GM23338 (cell line): ENCODE measurements around the gene TBCD. TPM values are rescaled to one million over a fixed set of nuclear protein-coding genes. Genes with fewer than 3 reads are reported as not detected.

Experiments used
- ATAC-seq: fragments of 200-7000 bp; cut with Tn5 transposase; 3 replicates; pipeline ENCODE4 v1.9.1; 2020
- DNase-seq: peaks from one replicate; pipeline ENCODE4 v3.0.0-alpha.2; 2015; ENCODE audit warnings: low spot score
- H2AFZ ChIP-seq: fragments of 200-600 bp; sonication (generic); 2 replicates; pipeline ENCODE4 v1.8.0; 2016; ENCODE audit warnings: antibody characterized with exemption, mild to moderate bottlenecking, moderate library complexity
- H3F3A ChIP-seq: fragments of 200-600 bp; sonication (generic); replicated peaks from 2 replicates; pipeline ENCODE4 v1.8.0; 2017; ENCODE audit warnings: antibody characterized with exemption, mixed run types, low read depth
- H3K27ac ChIP-seq: fragments of 200-600 bp; sonication (generic); 2 replicates; pipeline ENCODE4 v1.6.1; 2016; ENCODE audit warnings: low read depth
- H3K27me3 ChIP-seq: fragments of 200-600 bp; sonication (generic); 2 replicates; pipeline ENCODE4 v1.8.0; 2016; ENCODE audit warnings: mild to moderate bottlenecking, mixed run types, moderate library complexity; ENCODE audit not compliant: insufficient read depth
- H3K36me3 ChIP-seq: fragments of 200-600 bp; sonication (generic); 2 replicates; pipeline ENCODE4 v1.8.0; 2016; ENCODE audit warnings: mild to moderate bottlenecking; ENCODE audit not compliant: insufficient read depth
- H3K4me1 ChIP-seq: fragments of 200-600 bp; sonication (generic); 2 replicates; pipeline ENCODE4 v1.8.0; 2016; ENCODE audit warnings: mild to moderate bottlenecking, moderate library complexity; ENCODE audit not compliant: insufficient read depth
- H3K4me2 ChIP-seq: fragments of 200-600 bp; sonication (generic); 2 replicates; pipeline ENCODE4 v1.7.1; 2017; ENCODE audit warnings: mixed run types
- H3K4me3 ChIP-seq: fragments of 200-600 bp; sonication (generic); 2 replicates; pipeline ENCODE4 v1.6.1; 2016; ENCODE audit warnings: mixed run types
- H3K79me2 ChIP-seq: fragments of 200-600 bp; sonication (generic); replicated peaks from 2 replicates; pipeline ENCODE4 v1.8.0; 2017; ENCODE audit warnings: mild to moderate bottlenecking; ENCODE audit not compliant: insufficient read depth
- H3K9me2 ChIP-seq: fragments of 200-600 bp; sonication (generic); 2 replicates; pipeline ENCODE4 v1.8.0; 2017; ENCODE audit not compliant: insufficient read depth
- H4K20me1 ChIP-seq: fragments of 200-600 bp; sonication (generic); replicated peaks from 2 replicates; pipeline ENCODE4 v1.8.0; 2017; ENCODE audit warnings: mild to moderate bottlenecking; ENCODE audit not compliant: insufficient read depth
- H3K27ac Mint-ChIP-seq: 2 replicates; pipeline ENCODE4 v1.8.0; 2020; ENCODE audit warnings: inconsistent platforms, mild to moderate bottlenecking, moderate library complexity, mixed read lengths
- H3K27me3 Mint-ChIP-seq: 3 replicates; pipeline ENCODE4 v1.8.0; 2022; ENCODE audit warnings: low read depth, mild to moderate bottlenecking, moderate library complexity, mixed read lengths, inconsistent platforms; ENCODE audit not compliant: insufficient read depth, poor library complexity
- H3K36me3 Mint-ChIP-seq: 3 replicates; pipeline ENCODE4 v1.8.0; 2021; ENCODE audit warnings: low read depth, mild to moderate bottlenecking, inconsistent platforms, moderate library complexity, mixed read lengths
- H3K4me1 Mint-ChIP-seq: 3 replicates; pipeline ENCODE4 v1.8.0; 2020; ENCODE audit warnings: mild to moderate bottlenecking, inconsistent platforms, mixed read lengths
- H3K4me3 Mint-ChIP-seq: 3 replicates; pipeline ENCODE4 v1.8.0; 2021; ENCODE audit warnings: moderate library complexity, mild to moderate bottlenecking, inconsistent platforms, mixed read lengths
- H3K9me3 Mint-ChIP-seq: 3 replicates; pipeline ENCODE4 v1.8.0; 2020; ENCODE audit warnings: moderate library complexity, mild to moderate bottlenecking, inconsistent platforms, mixed read lengths
- CREB1 ChIP-seq: fragments of 250-450 bp; sonication (Bioruptor Pico); IDR thresholded peaks from 2 replicates; pipeline ENCODE4 v1.5.0; 2020; ENCODE audit warnings: low read depth, mild to moderate bottlenecking, moderate library complexity
- CTCF ChIP-seq, 2 experiments: fragments of 200-600 bp in 1 of 2; sonication (generic) in 1 of 2; conservative IDR thresholded peaks; 2 replicates each; pipeline versions ENCODE4 v1.5.1 to v1.6.1; 2016 to 2017; ENCODE audit warnings: antibody characterized with exemption in 2 of 2, low read depth in 2 of 2, mild to moderate bottlenecking in 2 of 2, moderate library complexity in 1 of 2
- JUNB ChIP-seq: IDR thresholded peaks from one replicate; pipeline ENCODE4 v1.6.1; 2016; ENCODE audit warnings: antibody characterized with exemption; ENCODE audit not compliant: unreplicated experiment
- STAT1 ChIP-seq: IDR thresholded peaks from one replicate; pipeline ENCODE4 v1.6.1; 2016; ENCODE audit warnings: antibody characterized with exemption; ENCODE audit not compliant: unreplicated experiment
- ZNF331 ChIP-seq: fragments of 250-450 bp; sonication (Bioruptor Pico); IDR thresholded peaks from 2 replicates; pipeline ENCODE4 v1.5.0; 2020; ENCODE audit warnings: low read depth, mild to moderate bottlenecking, moderate library complexity
- polyA plus RNA-seq: library from polyadenylated mRNA; unstranded; fragments of >200 nt; fragmentation: Nextera tagmentation; extraction: Ambion mirVana; gene quantifications from 2 replicates; pipeline ENCODE4 v1.2.1, GENCODE V29; 2016
- total RNA-seq: library from RNA; depleted of rRNA; stranded (reverse); fragments of >200 nt; shearing (Covaris generic); gene quantifications from 2 replicates; pipeline ENCODE4 v1.2.3, GENCODE V29; 2014
- TF ChIP-seq, protein P1 (sequence below): IDR thresholded peaks from one replicate; pipeline ENCODE4 v1.6.1; 2018; ENCODE audit warnings: antibody characterized with exemption; ENCODE audit not compliant: unreplicated experiment

TBCD gene
- total and polyA plus RNA-seq, 2 experiments from 2014 or later: 75.0 to 116 TPM

- H3K79me2 ChIP-seq: peaks cover 43% of the 10 kb centered on the region
- no peak overlapping the region for H3K4me3 Mint-ChIP-seq
- no peak overlapping the region for H2AFZ ChIP-seq
- no peaks in the 10 kb centered on the region for H3K4me1 Mint-ChIP-seq
- no peak for DNase-seq
- peaks cover 9% of the 10 kb centered on the region; the same call in 1 of the 2 replicates for H3F3A ChIP-seq
- H3K27ac ChIP-seq: no peak overlapping the region
- no peak overlapping the region for H3K4me3 ChIP-seq
- H4K20me1 ChIP-seq: peaks cover 33% of the 10 kb centered on the region
- H3K27me3 Mint-ChIP-seq: peaks cover 5% of the 10 kb centered on the region
- H3K36me3 Mint-ChIP-seq: peaks cover 70% of the 10 kb centered on the region
- no peak overlapping the region for H3K4me2 ChIP-seq
- peaks cover 31% of the 10 kb centered on the region for H3K36me3 ChIP-seq
- H3K27me3 ChIP-seq: no peaks in the 10 kb centered on the region
- no peaks in the 10 kb centered on the region for H3K4me1 ChIP-seq
- no peaks in the 10 kb centered on the region for H3K9me2 ChIP-seq
- H3K9me3 Mint-ChIP-seq: no peaks in the 10 kb centered on the region
- TF ChIP-seq, protein P1, sequence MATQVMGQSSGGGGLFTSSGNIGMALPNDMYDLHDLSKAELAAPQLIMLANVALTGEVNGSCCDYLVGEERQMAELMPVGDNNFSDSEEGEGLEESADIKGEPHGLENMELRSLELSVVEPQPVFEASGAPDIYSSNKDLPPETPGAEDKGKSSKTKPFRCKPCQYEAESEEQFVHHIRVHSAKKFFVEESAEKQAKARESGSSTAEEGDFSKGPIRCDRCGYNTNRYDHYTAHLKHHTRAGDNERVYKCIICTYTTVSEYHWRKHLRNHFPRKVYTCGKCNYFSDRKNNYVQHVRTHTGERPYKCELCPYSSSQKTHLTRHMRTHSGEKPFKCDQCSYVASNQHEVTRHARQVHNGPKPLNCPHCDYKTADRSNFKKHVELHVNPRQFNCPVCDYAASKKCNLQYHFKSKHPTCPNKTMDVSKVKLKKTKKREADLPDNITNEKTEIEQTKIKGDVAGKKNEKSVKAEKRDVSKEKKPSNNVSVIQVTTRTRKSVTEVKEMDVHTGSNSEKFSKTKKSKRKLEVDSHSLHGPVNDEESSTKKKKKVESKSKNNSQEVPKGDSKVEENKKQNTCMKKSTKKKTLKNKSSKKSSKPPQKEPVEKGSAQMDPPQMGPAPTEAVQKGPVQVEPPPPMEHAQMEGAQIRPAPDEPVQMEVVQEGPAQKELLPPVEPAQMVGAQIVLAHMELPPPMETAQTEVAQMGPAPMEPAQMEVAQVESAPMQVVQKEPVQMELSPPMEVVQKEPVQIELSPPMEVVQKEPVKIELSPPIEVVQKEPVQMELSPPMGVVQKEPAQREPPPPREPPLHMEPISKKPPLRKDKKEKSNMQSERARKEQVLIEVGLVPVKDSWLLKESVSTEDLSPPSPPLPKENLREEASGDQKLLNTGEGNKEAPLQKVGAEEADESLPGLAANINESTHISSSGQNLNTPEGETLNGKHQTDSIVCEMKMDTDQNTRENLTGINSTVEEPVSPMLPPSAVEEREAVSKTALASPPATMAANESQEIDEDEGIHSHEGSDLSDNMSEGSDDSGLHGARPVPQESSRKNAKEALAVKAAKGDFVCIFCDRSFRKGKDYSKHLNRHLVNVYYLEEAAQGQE: no peak
- no peak for TF ChIP-seq JUNB
- no peak for TF ChIP-seq STAT1
- TF ChIP-seq CTCF (conservative IDR thresholded peaks at IDR 0.05; ENCODE audit: low read depth in 2 of 2): no peak
- no peak for TF ChIP-seq CREB1 (CRISPR knock-in tag)
- 0 out of 2 replicates have a peak overlapping the region, but pooled peaks have one; percentile 65 for H3K27ac Mint-ChIP-seq
- ATAC-seq: no peak
These were observed 13.5 kb downstream of the TBCD start for GRCh38 chr17:82765371-82765770.

DNA sequence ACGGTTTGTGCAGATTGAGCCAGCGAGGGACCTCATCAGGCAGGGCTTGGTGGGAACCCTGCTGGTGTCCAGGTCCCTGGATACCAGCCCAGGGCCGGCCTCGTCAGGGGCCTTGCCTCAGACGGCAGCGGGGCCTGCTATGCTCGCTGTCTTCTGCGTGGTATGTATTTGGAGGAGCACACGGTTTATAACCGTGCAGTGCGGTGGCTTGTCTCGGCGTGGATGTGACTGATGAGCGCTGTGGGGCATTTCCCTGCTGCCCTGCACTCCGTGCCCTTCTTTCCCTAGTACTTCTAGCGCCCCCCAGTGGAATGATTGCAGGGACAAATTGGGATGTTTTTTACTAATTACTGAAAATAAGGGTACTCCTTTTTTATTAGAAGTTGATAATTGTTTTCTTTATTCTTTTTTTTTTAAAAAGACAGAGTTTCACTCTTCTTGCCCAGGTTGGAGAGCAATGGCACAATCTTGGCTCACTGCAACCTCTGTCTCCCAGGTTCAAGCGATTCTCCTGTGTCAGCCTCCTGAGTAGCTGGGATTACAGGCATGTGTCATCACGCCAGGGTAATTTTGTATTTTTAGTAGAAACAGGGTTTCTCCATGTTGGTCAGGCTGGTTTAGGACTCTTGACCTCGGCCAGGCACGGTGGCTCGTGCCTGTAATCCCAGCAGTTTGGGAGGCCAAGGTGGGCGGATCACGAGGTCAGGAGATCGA, 15.3 kb downstream of the TBCD start:
- Histone ChIP-seq H2AFZ (no peak overlapping the region), H3K36me3 (peaks cover 42% of the 10 kb centered on the region), H3K4me3 (no peak overlapping the region), H4K20me1 (peaks cover 30% of the 10 kb centered on the region), H3F3A (peaks cover 9% of the 10 kb centered on the region; the same call in 1 of the 2 replicates), H3K27me3 (no peaks in the 10 kb centered on the region), H3K4me1 (no peaks in the 10 kb centered on the region), H3K4me2 (no peak overlapping the region), H3K9me2 (no peaks in the 10 kb centered on the region), H3K79me2 (peaks cover 30% of the 10 kb centered on the region), H3K27ac (no peak overlapping the region)
- Mint-ChIP-seq H3K27ac (no peak overlapping the region), H3K4me1 (no peaks in the 10 kb centered on the region), H3K4me3 (no peak overlapping the region), H3K36me3 (peaks cover 75% of the 10 kb centered on the region), H3K27me3 (peaks cover 5% of the 10 kb centered on the region), H3K9me3 (no peaks in the 10 kb centered on the region)
- TF ChIP-seq CTCF (conservative IDR thresholded peaks at IDR 0.05; ENCODE audit: low read depth in 2 of 2) (peak; percentile 82), ZNF331 (CRISPR knock-in tag) (no peak), CREB1 (CRISPR knock-in tag) (no peak)
- ATAC-seq (peak; percentile 93), DNase-seq (peak; percentile 90)
